ENCODE data around the gene SPAAR.

GRCh38 chr9:35915681-35916294 is 6.5 kb downstream of the SPAAR start:
- TF ChIP-seq CTCF (IDR thresholded peaks at IDR 0.05) (no peak), POLR2AphosphoS5 (IDR thresholded peaks at IDR 0.05; ENCODE audit: low read depth, low read length) (no peak), REST (IDR thresholded peaks at IDR 0.05; ENCODE audit: insufficient read depth in 1 of 2, low read depth in 2 of 2, low read length in 1 of 2) (no peak), TCF7L2 (IDR thresholded peaks at IDR 0.05; ENCODE audit: low read depth, low read length) (no peak), SIN3A (IDR thresholded peaks at IDR 0.05; ENCODE audit: borderline replicate concordance, insufficient read depth, low read depth, low read length) (no peak)

Data from Panc1 (cell line).